Activated CD4-positive, CD25-positive, alpha-beta regulatory T cell treated with anti-CD3 and anti-CD28 coated beads, Interleukin-2, amount 50 U/mL, for 24 hours (primary cell): ENCODE measurements around the gene SMIM9.

Source experiments
- ATAC-seq, 2 donors: fragments of 150-1000 bp; cut with Tn5 transposase; one replicate each; pipeline ENCODE4 v1.10.0; 2021; ENCODE audit warnings: mild to moderate bottlenecking in 1 of 2, moderate library complexity in 1 of 2

Gene SMIM9

GRCh38 chrX:154815274-154815818 is 19.1 kb downstream of the SMIM9 start:
- ATAC-seq, result no peak

- no peak for ATAC-seq
These were observed 20.7 kb downstream of the SMIM9 start for GRCh38 chrX:154813801-154814200.

- no peak for ATAC-seq
These were observed 21.9 kb downstream of the SMIM9 start for GRCh38 chrX:154812341-154813101.

GRCh38 chrX:154809939-154810665 is 24.4 kb downstream of the SMIM9 start:
- ATAC-seq, result peak; percentile 71 to 73

GRCh38 chrX:154806837-154807501 is 27.5 kb downstream of the SMIM9 start:
- ATAC-seq, result no peak

GRCh38 chrX:154805696-154806091 is 28.8 kb downstream of the SMIM9 start:
- ATAC-seq, result no peak

- ATAC-seq, result peak; percentile 81 to 82
These were observed 29.3 kb downstream of the SMIM9 start, which contains the start of gene MPP1 for GRCh38 chrX:154804957-154805695. MPP1 (minus strand) TSS chrX:154805485; CDS start chrX:154805373, 112 bp downstream.

GRCh38 chrX:154804261-154804956 is 30.1 kb downstream of the SMIM9 start:
- ATAC-seq, result no peak

GRCh38 chrX:154802947-154803346 is 31.5 kb downstream of the SMIM9 start:
- ATAC-seq, result no peak

GRCh38 chrX:154800478-154801210 is 33.8 kb downstream of the SMIM9 start:
- no peak for ATAC-seq

GRCh38 chrX:154799556-154800348 is 34.7 kb downstream of the SMIM9 start:
- no peak for ATAC-seq

GRCh38 chrX:154797006-154797405 is 37.5 kb downstream of the SMIM9 start:
- ATAC-seq, result no peak

GRCh38 chrX:154795016-154795415 is 39.4 kb downstream of the SMIM9 start:
- no peak for ATAC-seq

- ATAC-seq, result no peak
These were observed 41.2 kb downstream of the SMIM9 start for GRCh38 chrX:154793084-154793795.

- ATAC-seq, result no peak
These were observed 42.5 kb downstream of the SMIM9 start for GRCh38 chrX:154791939-154792338.

- ATAC-seq, result no peak
These were observed 43.0 kb downstream of the SMIM9 start for GRCh38 chrX:154791467-154791866.

GRCh38 chrX:154785716-154786115 is 48.7 kb downstream of the SMIM9 start:
- ATAC-seq, result no peak

- ATAC-seq, result no peak
These were observed 50.1 kb downstream of the SMIM9 start for GRCh38 chrX:154784149-154784995.

GRCh38 chrX:154780968-154781367 is 53.5 kb downstream of the SMIM9 start:
- no peak for ATAC-seq
